ENCODE data around the gene ACOT7.
A peak's percentile ranks its signal among the peaks of the same experiment; 100 is the strongest.

Gene ACOT7

GRCh38 chr1:6268415-6268814 lies 125.2 kb downstream of the ACOT7 start:
- DNase-seq (ENCODE audit: low spot score): no peak

GRCh38 chr1:6267686-6268322 lies 125.8 kb downstream of the ACOT7 start:
- DNase-seq (ENCODE audit: low spot score): no peak

GRCh38 chr1:6266641-6267040 lies 126.9 kb downstream of the ACOT7 start:
- DNase-seq (ENCODE audit: low spot score): no peak

GRCh38 chr1:6265151-6265550 lies 128.4 kb downstream of the ACOT7 start:
- DNase-seq (ENCODE audit: low spot score): no peak

- DNase-seq (ENCODE audit: low spot score): no peak
These were observed 129.9 kb downstream of the ACOT7 start for GRCh38 chr1:6263716-6264115.

GRCh38 chr1:6262555-6263420 lies 130.8 kb downstream of the ACOT7 start:
- no peak for DNase-seq (ENCODE audit: low spot score)

GRCh38 chr1:6261615-6261995 lies 132.0 kb downstream of the ACOT7 start:
- DNase-seq (ENCODE audit: low spot score): no peak

GRCh38 chr1:6260961-6261614 lies 132.5 kb downstream of the ACOT7 start, which contains the start of gene GPR153:
TSS of gene GPR153 (minus strand) at chr1:6261098. CDS start at chr1:6254905, 6,193 bp downstream.
- DNase-seq (ENCODE audit: low spot score): no peak

- DNase-seq (ENCODE audit: low spot score): no peak
These were observed 133.1 kb downstream of the ACOT7 start for GRCh38 chr1:6260433-6260934.

GRCh38 chr1:6259491-6260362 lies 133.8 kb downstream of the ACOT7 start:
- DNase-seq (ENCODE audit: low spot score): peak; percentile 50

GRCh38 chr1:6258675-6259074 lies 134.9 kb downstream of the ACOT7 start:
- DNase-seq (ENCODE audit: low spot score): no peak

- DNase-seq (ENCODE audit: low spot score): no peak
These were observed 136.0 kb downstream of the ACOT7 start for GRCh38 chr1:6257541-6258069.

- no peak for DNase-seq (ENCODE audit: low spot score)
These were observed 136.9 kb downstream of the ACOT7 start for GRCh38 chr1:6256645-6257044.

GRCh38 chr1:6254691-6255090 lies 138.9 kb downstream of the ACOT7 start:
- no peak for DNase-seq (ENCODE audit: low spot score)

- DNase-seq (ENCODE audit: low spot score): no peak
These were observed 140.2 kb downstream of the ACOT7 start for GRCh38 chr1:6253380-6253779.

- DNase-seq (ENCODE audit: low spot score): no peak
These were observed 141.2 kb downstream of the ACOT7 start for GRCh38 chr1:6252374-6252710.

- DNase-seq (ENCODE audit: low spot score): no peak
These were observed 141.7 kb downstream of the ACOT7 start for GRCh38 chr1:6251681-6252373.

- DNase-seq (ENCODE audit: low spot score): no peak
These were observed 142.3 kb downstream of the ACOT7 start for GRCh38 chr1:6251233-6251632.

GRCh38 chr1:6249739-6250689 lies 143.6 kb downstream of the ACOT7 start:
- DNase-seq (ENCODE audit: low spot score): no peak
